Stimulated activated CD4-positive, alpha-beta T cell treated with anti-CD3 and anti-CD28 coated beads, Interleukin-12 subunit alpha, Interleukin-12 subunit beta, amount 100 ng/mL, for 48 hours (primary cell): ENCODE measurements around the gene ANO3.
"Not testable (repeated sequence)": the region's sequence is repeated elsewhere in the genome, so short reads cannot be mapped to it uniquely, and the experiment has no call there.

Source experiments
- DNase-seq, 3 donors: peaks; one replicate each; pipeline ENCODE4 v3.0.0-alpha.2; 2020; ENCODE audit warnings: low read depth in 2 of 3, low spot score in 1 of 3

Gene ANO3

GRCh38 chr11:26331911-26332571 lies at the start of gene ANO3:
Gene ANO3, plus strand, starts transcription at chr11:26332130. Its CDS starts 146 bp downstream, at chr11:26332276.
- no peak for DNase-seq

DNA sequence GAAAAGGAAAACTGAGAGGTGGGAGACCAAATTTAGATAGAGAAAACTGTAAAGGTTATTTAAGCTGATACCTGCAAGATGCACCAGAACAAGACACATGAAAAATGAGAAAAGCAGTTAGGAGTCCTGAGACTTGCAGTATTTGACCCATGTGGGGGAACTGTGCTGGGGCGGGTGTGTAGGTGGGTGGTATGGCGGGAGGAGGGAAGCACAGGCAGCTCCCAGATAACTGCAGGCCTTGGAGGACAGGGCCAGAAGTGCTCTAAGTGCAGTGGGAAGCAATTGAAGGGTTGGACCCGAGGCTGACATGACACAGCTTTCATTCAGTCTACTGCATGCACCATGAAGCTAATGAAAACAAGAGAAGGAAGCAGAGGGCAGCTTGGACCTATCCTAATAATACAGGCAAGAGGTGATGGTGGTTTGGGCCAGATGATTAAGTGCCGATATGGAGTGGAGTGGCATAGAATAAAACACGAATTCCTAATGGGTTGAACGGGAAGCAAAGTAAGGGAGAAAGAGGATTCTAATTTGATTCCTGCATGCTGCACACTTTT lies 48.0 kb upstream of the ANO3 start:
- DNase-seq = no peak

DNA sequence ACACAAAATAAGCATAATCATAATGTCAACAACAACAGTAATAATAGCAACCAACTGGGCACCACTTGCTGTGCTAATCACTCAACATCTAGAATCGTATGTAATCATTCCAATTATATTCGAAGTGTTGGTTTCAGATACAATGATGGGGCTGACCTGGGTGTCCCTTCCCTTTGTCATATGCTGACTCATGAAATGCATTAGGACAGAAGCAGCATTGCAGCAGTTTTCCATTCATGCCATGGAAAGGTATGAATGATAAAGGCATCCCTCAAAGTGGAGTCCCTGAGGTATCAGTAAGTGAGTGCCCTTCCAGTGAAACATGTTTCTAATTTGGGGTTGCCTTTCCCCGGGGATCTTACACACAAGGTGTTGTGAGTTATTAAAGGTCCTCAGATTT lies 46.3 kb upstream of the ANO3 start:
- DNase-seq = no peak

DNA sequence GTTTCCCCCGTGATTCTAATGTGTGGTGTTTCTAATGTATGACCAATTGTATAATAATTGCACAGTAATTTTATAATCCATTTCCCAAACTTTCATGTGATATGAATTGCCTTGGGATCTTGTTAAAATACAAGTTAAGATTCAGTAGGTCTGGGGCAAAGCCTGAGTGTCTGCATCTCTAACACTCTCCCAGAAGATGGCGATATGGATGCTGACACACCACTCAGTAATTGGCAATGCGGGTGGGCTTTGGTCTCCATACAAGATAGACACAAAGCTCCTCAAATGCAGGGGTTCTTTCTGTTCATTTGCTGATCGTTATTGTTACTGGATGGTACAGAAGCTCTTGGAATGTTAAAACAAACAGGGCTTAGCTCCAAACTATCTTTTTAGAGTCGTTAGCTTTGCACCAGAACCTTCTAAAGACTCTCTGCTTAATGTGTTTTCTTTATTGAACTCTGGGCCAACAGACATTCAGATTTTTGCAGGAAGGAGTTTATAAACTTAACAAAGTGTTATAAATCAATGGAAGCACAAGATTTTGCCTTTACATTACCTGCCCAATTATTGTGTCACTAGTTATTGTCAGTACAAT lies 45.4 kb upstream of the ANO3 start:
- no peak for DNase-seq

DNA sequence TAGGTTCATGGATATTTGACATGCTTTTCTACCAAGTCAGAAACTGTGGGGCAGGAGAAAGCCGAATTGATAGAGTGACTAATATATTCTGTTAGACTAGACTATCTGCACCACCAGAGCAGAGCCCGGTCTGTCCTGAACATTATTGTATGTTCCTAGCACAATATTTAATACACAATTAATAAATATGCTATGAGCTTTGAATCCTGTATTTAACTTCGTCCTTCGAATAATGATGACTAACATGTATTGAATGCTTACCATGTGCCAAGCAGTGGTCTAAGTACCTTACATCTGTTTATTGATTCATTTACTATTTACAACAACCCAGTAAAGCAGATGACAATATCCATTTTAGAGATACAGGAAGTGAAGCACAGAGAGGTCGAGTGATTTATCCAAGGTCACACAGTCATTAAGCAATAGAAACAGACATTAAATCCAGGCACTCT lies 44.8 kb upstream of the ANO3 start:
- no peak for DNase-seq

GRCh38 chr11:26297189-26297975 lies 34.5 kb upstream of the ANO3 start:
- DNase-seq = no peak

- not testable (repeated sequence) for DNase-seq
These were observed 15.6 kb upstream of the ANO3 start for GRCh38 chr11:26316372-26316771.

- no peak for DNase-seq
These were observed 12.0 kb upstream of the ANO3 start for GRCh38 chr11:26319906-26320305.

DNA sequence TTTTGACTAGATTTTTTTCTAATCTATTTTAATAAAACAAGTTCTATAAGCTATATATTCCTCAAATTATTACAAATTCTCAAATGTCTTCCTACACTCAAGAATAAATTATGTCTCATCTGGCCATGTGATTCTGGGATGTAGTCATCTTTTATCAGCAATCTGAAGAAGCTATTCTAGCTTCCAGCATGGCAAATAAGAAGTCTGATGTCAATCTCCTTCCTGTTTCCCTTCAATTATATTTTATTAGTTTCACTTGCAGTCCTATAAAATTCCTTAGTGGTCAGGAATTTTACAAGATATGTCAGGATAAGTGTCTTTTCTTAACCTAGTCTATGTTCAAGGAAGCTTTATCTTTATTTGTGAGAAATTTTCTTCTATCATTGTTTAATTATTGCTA lies 10.4 kb upstream of the ANO3 start:
- no peak for DNase-seq

GRCh38 chr11:26322335-26323067 lies 9.4 kb upstream of the ANO3 start:
- DNase-seq = no peak

DNA sequence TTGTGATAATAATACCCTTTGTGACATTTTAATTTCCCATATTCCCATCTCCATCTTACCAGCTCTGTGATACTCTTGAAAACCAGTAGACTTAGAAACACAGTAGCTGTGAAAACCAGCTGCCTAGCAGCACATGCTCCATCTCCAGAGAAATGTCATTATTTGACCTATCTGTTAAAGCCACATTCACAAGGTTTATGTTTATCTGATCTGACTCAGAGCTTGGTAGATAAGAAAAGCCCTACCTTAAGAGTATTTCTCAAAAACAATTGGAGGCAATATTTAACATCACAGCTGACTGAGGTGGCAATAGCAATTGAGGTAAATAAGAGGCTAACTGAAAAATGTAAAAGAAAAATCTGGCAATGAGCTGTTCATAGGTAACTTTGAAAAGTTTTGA lies 8.1 kb upstream of the ANO3 start:
- DNase-seq = no peak

GRCh38 chr11:26324270-26324669 lies 7.7 kb upstream of the ANO3 start:
- no peak for DNase-seq

DNA sequence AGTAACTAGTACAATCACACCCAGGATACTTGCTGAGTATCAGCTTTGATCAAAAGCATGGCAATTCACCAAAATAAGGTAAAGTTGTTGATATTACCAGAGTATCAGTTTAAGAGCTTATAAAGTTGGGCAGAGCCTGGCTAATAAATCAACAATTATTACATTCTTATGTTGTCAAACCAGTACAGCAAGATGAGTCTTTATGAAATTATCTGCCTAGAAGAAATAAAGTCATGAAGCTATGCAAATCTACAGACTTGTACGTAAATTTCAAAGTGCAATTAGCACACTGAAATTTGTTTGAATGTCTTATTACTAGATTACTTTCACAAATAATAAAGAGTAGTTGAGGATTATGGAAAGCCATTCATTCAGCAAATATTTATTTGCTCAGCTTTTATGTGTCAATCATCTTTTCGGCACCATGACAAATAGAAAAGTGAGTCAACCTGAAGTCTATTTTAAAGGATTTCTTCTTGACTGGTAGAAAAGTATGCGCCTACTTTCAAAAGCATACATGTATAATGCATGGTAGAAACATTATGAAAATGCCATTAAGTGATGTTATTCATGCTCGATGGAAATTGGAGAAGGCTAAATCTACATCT lies 5.0 kb upstream of the ANO3 start:
- DNase-seq = no peak

DNA sequence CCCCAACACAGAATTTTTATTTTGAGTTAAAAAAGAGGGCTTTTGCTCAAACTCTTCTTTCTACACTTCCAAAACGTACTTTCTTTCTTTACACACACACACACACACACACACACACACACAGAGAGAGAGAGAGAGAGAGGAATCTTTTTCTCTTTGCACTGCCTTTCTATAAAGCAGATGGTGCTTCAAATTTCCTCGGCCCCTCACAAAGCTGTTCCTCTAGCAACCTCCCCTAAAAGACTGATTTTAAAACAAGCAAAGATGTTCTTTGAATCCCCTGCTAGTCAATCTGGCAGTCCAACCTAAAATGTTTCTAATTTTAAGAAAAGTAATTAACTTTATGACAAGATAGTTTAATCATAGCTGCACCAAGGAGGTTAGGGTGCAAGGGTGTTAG lies 2.7 kb upstream of the ANO3 start:
- DNase-seq = no peak

- no peak for DNase-seq
These were observed 1.7 kb upstream of the ANO3 start for GRCh38 chr11:26330262-26330661.

GRCh38 chr11:26332572-26332915 lies 614 bp downstream of the ANO3 start:
- DNase-seq = no peak

DNA sequence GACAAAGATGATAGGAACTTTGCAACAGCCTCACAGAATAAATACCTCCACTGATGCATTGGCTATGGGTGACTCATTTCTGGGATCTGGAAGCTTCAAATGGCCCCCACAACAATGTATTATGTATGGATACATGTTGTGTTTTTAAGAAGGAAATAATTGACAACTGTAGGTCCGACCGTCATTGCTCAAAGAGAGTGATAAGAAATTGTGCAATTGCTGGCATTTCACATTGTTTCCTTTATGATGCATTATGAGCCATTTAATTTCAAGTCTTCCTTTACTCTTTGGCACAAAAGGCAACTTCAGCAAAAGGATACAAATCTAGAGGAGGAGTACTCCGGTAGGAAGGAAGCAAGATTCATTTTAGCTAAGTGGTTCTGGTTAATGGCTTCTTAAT lies 2.0 kb downstream of the ANO3 start:
- DNase-seq = no peak

- DNase-seq = no peak
These were observed 4.0 kb downstream of the ANO3 start for GRCh38 chr11:26335903-26336302.

DNA sequence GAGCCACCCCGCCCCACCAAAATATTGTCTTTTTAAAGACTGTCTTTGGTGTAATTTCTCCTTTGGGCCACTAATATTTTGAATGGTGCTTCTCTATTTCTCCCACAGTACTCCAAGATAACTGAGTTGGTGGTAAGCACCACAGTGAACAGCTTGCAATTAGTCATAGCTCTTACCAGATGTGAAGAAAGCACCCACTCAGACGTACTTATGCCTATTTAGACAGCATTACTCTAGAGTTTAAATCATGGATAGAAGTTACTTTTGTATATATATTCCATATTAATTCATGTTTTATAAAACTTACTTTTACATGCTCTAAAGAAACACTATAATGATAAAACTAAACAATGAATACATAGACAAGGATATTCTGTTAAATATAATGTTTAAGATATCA lies 12.7 kb downstream of the ANO3 start:
- DNase-seq = no peak

DNA sequence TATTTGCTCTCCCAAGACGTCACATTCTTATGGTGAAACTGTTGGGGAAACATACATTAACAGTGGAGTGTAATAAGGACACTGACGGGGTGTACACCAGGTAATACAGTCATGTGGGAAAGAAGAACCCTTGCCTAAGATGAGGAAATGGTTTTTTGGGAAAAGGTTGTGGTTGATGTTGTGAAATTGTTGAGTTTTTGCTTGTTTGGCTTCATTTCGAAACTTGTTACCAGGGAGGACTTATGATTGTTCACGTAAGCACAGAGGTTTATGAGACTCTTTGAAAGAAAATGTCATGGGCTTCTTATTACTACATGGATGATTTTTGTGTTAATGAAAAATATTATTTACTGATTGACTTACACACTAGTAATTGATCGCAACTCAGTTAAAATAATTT lies 16.8 kb downstream of the ANO3 start:
- DNase-seq = no peak

DNA sequence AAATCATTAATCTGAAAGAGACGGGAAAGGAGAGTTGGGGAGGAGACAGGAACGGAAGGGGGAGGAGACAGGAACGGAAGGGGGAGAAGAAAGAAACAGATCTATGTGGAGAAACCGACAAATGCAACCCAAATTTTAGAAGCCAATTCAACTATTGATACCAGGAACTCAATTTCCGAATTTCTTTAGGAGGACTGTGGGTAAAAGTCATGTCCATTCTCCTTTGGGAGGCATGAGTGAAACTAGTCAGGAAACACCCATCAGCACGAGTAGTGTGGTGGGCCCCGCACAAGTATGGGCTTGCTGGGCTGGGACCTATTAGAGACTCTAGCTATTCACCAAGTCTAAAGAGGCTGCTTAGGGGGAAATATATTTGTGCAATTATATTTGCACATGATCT lies 18.1 kb downstream of the ANO3 start:
- DNase-seq = no peak
